Measurements from ENCODE around the gene KLHL10.

GRCh38 chr17:41822216-41823140, 15.1 kb upstream of the KLHL10 start:
- TF ChIP-seq CTCF (conservative IDR thresholded peaks at IDR 0.05; ENCODE audit: low read depth in 2 of 2) (no peak), POLR2AphosphoS5 (IDR thresholded peaks at IDR 0.05; ENCODE audit: low read depth) (no peak), REST (IDR thresholded peaks at IDR 0.05; ENCODE audit: unreplicated experiment) (no peak), JUNB (IDR thresholded peaks at IDR 0.05; ENCODE audit: unreplicated experiment) (no peak), EZH2 (IDR thresholded peaks at IDR 0.05; ENCODE audit: low read depth, unreplicated experiment) (no peak), EZH2phosphoT487 (IDR thresholded peaks at IDR 0.05; ENCODE audit: unreplicated experiment) (no peak), NANOG (IDR thresholded peaks at IDR 0.05; ENCODE audit: borderline replicate concordance) (no peak), ZNF114 (CRISPR knock-in tag; IDR thresholded peaks at IDR 0.05) (no peak), CREB1 (CRISPR knock-in tag; IDR thresholded peaks at IDR 0.05; ENCODE audit: low read depth) (no peak), ETS1 (IDR thresholded peaks at IDR 0.05) (no peak), STAT1 (IDR thresholded peaks at IDR 0.05; ENCODE audit: unreplicated experiment) (no peak)

Measured in GM23338 (cell line).